ENCODE results near the gene RBM11.

Gene RBM11

DNA sequence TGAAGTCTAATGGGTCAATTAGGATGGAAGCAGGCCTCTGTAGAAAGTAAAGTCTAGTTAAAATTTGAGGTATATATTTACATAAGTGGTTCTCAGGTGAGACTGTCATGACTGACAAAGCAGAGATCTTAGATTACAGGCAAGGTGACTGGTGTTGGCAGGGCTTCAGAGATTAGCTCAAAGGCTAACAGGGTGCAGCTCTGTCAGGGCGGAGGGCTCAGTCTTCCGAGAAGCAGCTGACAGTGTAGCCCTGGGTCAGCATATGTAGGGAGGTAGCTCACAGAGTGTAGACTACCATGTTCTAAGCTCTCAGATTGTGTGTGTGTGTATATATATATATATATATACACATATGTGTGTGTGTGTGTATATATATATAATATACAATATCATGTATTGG lies 54.7 kb downstream of the RBM11 start:
- DNase-seq (ENCODE audit: low read depth in 2 of 3, low spot score in 1 of 3), result no peak

DNA sequence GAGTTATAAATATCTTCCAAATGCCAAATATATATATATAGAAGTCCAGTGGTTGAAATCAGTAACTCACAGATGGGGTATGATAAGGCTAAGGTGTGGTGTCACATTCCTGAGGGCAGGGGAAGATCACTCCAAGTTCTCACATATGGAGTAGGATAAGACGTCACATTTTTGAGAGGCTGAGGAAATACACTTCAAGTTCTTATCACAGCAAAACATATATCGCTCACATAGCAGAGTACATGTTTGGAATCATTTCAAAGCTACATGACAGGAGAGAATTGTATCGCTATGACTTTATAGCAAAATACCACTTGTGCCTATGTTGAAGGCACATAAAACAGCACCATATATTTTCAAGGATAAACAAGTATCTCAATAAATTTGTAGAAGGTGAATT lies 55.1 kb downstream of the RBM11 start:
- DNase-seq (ENCODE audit: low read depth in 2 of 3, low spot score in 1 of 3), result no peak

DNA sequence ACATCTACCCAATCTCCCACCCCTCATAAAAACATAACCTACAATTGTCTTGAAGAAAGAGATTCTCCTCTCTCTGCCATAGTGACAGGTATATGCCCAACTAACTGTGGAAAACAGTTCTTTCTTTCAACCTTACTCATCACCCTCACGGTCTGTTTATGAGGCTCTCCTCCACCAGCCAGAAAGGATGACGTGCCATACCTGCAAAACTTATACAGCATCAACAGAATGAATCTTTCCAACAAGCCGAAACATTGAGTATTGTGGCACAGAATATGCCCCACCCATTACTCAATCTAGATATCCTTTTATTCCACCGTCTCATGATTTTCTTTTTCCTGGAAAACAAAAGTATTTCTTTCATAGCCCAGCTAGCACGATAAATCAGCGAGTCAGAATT lies 55.7 kb downstream of the RBM11 start:
- no peak for DNase-seq (ENCODE audit: low read depth in 2 of 3, low spot score in 1 of 3)

DNA sequence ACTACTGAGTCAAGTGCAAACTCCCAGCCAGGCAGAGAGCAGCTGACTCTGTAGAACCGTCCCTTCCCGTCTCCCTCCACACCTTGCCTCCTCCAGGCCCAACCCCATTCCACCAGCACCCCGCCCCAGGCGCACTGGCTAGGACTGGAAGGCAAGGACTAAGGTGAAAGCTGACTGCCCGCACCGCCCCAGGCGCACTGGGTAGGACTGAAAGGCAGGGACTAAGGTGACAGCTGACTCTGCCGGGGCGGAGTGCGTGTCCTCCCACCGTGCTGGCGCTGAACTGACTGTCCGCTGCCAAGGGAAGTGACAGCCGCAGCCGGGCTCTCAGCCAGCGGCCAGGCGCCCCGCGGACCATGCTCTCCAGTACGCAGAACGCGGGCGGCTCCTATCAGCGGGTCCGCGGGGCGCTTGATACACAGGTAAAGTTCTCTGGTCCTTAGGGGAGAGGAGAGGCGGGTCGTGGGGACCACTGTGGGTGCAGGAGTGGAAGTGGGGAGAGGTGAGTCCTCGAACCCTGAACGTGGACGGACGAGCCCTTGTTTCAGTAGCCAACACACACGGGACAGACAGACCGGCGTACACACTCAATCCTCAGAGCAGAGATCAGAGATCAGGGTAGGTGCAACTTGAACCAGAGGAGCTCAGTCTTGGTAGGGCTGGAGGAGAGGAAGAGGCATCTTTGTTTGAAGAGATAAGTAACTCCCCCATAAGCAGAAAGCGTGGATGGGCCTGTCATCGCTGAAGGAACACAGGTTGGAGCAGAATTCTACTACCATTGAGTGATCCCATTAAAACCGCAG lies 58.0 kb downstream of the RBM11 start:
- no peak for DNase-seq (ENCODE audit: low read depth in 2 of 3, low spot score in 1 of 3)

DNA sequence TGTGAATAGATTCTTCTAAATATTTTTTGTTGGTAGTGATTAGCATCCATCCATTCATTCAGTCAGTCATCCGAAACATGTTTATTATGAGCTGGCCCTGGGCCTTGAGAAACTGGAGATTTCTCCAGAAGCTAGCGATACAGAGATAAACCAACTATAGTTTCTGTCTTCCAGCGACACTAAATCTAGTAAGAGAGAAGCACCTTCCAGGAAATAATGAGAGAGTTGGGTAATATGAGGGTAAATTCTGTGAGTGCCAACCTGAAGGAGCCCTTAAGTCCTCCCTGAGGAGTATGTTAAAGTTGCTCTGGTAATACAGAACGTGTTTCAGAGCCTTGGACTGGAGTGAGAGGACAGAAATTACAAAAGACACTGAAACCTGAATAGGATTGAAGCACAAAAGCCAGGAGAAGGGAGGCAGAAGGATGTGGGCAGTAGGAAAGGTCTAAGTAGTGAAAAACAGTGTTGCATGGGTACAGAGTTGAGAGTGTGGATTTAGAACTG lies 59.8 kb downstream of the RBM11 start:
- DNase-seq (ENCODE audit: low read depth in 2 of 3, low spot score in 1 of 3), result no peak

Data from stimulated activated CD4-positive, alpha-beta T cell treated with anti-CD3 and anti-CD28 coated beads, Interleukin-12 subunit alpha, Interleukin-12 subunit beta, amount 100 ng/mL, for 48 hours (primary cell).